ENCODE measurements around the gene SV2C.
"Not testable (repeated sequence)": the region's sequence is repeated elsewhere in the genome, so short reads cannot be mapped to it uniquely, and the experiment has no call there.

The SV2C gene

DNA sequence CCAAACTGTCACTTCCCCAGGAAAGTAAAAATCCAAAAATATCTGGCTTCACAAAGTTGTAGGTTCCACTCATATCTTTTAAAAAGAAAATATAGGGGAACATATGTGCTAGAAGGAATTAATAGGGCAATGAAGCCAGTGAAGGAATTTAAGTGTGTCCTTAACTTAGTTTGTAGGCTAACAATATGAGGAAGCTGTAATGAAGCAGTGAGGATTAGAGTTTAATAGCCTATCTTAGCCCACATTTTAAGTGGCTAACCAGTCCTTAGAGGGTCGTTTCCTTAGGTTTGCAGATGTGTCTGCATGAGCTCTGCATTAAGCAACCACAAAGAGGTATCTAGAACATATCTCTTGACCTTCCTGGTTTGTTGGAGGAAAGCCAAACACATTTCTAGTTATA is 218.7 kb downstream of the SV2C start:
- DNase-seq (ENCODE audit: low read depth) = not testable (repeated sequence)

DNA sequence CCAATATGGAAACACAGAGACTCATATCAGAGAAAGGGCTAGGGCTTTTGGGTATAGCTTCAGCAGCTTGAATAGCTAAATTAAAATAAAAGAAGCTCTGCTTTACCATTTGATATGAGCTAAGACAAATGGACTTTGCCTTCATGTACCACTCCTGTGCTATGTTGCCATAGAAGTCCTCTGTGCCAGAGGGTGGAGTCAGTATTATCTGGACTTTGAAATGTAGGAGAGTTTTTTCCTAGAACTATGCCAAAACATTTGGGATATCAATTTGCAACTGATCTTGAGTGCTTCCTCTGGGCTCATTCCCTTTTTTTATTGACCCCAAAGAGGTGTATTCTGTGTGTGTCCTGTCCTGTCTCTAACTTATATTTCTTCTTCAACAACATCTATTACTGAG is 219.5 kb downstream of the SV2C start:
- not testable (repeated sequence) for DNase-seq (ENCODE audit: low read depth)

DNA sequence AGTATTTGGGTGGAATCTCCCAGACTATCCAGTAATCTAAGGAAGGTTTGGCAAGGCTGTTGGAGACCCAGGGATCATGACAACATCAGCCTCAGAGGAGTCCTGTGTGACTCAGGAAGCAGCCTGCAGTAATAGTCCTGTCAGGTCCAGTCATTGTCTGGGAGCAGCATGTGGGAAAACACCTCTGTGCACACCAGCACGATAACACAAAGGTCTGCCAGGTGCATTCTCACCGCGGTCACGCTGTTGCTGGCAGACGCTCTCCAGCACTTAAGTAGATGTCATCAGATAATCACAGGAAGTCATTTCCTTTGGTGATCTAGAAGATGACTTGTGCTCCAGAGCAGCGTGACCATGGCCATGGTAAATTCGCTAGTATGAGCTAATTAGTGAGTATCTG is 220.7 kb downstream of the SV2C start:
- no peak for DNase-seq (ENCODE audit: low read depth)

DNA sequence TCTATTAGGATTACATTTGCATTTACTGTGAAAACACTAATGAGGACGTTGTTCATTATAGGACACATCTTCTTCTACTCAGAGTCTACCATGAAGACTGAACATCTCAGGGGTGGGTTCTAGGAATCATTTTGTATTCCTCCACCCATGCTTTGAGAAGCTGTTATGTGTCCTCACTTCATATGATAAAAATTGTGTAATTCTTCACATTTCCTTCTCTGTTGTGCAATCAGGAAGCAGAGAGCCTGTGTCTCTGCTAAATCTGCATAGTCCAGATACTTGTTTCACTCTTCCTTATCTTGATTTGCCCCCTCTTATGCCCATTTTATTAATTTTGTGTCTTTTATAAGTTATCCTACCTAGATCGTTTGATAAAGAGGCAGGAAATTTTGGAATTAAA is 222.1 kb downstream of the SV2C start:
- DNase-seq (ENCODE audit: low read depth) = no peak

DNA sequence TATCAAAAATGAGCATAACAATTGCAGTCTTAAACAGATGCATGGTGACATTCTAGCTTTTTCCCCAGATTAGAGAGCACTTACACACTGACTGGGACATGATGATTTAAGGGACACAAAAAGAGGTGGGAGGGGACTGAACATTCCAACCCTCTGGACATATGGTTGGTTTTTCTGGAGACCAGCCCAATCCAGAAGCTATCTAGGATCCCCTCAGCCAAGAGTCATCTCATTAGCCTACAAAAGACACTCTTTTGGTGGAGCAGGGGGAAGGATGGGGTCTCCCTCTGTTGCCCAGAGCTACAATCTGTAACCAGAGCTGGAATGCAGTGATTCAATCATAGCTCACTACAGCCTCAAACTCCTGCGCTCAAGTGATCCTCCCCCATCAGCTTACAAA is 222.6 kb downstream of the SV2C start:
- no peak for DNase-seq (ENCODE audit: low read depth)

DNA sequence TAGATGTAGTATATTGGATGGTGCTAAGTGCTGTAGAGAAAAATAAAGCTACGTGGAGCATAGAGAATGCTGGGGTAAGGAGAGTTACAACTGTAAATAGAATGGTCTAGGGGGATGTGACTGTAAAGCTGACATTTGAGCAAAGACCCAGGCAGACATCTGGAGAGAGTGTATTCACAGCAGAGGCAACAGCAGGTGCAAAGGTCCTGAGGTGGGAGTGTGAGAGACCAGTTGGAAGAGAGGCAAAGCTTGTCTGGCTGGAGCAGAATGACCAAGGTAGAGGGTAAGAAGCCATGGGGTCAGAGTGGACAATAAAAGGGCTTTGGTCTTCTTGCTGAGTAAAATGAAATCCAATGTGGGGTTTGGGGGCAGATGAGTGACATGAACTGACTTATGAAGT is 227.0 kb downstream of the SV2C start:
- DNase-seq (ENCODE audit: low read depth) = no peak

DNA sequence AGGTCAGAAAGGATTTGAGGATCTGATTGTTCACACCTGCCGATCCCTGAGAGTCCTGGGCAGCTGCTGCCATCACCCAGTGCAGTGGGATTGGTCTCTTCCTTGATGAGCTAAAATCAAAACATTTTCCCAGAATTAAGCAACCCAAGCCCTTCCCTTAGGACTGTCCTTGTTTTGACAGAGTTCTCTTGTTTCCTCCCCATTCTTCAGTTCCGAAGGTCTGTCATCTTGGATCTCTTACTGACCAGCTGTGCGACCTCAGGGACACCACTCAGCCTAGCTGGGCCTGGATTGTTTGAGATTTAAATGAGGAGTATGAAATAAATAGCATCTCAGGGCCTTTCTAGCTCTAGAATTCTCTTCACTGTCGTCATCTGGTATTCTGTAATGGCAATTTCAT is 229.6 kb downstream of the SV2C start:
- DNase-seq (ENCODE audit: low read depth) = no peak

DNA sequence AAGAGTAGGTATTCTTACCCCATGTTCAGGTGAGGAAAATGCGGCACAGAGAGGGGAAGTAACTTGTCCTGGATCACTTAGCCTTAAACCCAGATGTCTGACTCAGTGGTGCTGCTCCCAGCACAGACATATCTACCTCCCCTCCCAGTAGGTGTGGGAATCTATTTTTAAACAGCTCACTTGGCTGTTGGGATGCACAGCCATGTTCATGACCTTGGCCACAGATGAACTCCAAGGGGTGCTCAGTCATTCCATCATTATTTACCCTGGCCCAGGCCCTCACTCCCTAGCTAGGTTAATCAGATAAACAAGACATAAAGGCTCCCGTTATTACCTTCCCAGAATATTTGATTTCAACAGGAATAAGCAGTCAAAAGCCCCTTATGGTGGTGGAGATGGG is 231.5 kb downstream of the SV2C start:
- DNase-seq (ENCODE audit: low read depth) = no peak

DNA sequence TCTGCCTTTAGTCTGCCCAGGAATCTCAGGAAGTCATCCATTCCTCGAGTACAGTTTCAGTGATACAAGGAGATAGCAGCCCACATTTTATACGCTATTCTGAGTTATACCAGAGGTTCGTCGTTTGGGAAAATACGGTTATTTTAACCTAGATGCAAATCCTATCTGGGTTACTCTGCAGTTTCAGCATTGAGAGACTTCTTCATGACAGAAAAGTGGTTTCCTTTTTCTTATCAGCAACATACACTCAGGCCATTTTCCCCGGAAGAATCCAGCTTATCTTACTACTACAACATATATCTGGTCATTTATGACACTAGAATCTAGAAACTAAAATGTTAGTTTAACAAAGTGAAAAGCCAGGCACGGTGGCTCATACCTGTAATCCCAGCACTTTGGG is 236.5 kb downstream of the SV2C start:
- DNase-seq (ENCODE audit: low read depth) = no peak

DNA sequence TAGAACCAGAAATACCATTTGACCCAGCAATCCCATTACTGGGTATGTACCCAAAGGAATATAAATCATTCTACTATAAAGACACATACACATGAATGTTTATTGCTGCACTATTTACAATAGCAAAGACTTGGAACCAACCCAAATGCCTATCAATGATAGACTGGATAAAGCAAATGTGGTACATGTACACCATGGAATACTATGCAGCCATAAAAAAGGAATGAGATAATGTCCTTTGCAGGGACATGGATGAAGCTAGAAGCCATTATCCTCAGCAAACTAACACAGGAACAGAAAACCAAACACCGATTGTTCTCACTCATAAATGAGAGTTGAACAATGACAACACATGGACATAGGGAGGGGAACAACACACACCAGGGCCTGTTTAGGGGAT is 240.3 kb downstream of the SV2C start:
- DNase-seq (ENCODE audit: low read depth) = not testable (repeated sequence)

DNA sequence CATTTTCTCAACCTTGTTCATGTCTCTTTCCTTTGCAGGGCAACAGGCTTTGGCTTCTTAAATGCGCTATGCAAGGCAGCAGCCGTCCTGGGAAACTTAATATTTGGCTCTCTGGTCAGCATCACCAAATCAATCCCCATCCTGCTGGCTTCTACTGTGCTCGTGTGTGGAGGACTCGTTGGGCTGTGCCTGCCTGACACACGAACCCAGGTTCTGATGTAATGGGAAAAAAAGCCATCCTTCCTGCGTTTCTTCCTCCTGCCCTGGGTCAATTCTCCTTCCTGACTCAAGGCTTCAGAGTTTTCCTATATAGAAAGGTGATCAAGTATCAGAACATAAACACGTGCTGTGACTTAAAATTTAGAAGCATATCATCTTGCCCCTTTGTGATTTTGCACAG is 242.1 kb downstream of the SV2C start:
- DNase-seq (ENCODE audit: low read depth) = no peak

DNA sequence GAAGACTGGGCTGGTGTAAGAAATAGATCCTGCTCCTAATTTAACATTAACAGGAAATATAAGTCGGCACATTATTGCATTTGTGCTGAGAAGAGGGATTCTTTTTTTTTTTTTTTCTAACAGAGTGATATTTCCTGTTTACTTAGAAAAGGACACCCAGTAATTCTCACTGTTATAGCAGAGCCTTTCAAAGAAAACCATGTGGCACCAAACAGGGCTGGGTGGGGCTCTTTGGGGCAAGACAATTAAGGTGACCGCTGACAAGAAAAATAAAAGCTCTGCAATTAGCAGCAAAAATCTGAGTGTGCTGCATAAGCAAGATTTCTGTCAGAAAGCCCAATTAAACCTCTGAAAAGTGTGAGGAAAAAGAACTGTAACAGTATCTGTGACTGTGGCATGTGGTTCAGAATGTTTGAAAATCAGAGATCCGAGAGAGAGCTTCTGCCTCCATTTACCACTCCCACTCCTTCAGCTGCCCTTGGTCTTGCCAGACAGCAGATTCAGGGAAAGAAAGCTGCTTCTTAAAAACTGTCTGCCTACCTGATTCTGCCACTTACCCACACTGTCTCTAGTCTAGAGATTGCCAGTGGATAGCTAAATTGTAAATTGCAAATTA is 242.8 kb downstream of the SV2C start:
- no peak for DNase-seq (ENCODE audit: low read depth)

DNA sequence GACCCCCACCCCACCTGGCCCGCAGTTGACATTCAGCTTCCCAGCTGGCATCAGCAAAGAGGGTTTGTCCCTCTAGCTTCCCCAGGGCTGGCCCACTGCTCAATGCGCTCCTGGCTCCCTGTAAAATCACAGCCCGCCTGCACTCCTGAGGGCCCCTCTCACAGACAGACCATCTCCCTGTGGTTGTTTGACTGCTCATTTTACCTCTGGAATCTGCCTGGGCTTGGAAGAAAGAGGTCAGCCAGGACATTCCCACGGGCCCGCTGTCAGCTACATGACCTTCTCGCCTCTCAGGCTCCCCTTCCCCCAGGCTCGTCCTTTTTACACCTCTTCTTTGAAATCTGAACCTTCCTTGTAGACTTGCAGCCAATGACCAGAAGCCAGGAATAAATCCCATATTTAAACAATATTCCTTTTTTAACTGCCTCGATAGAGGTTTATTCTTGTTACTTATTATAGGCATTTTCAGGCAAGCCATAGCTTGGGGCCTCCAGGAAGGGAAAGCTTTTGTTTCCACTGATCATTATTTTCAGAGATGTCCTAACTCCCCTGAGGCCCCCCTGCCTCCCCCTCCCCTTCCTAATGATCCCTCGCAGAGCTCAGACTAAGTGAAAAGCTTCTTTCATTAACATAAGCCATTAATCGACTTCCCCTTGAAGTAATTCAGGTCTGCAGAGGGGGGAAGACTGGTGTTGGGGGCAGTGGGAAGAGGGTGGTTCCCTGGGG is 243.6 kb downstream of the SV2C start:
- no peak for DNase-seq (ENCODE audit: low read depth)

DNA sequence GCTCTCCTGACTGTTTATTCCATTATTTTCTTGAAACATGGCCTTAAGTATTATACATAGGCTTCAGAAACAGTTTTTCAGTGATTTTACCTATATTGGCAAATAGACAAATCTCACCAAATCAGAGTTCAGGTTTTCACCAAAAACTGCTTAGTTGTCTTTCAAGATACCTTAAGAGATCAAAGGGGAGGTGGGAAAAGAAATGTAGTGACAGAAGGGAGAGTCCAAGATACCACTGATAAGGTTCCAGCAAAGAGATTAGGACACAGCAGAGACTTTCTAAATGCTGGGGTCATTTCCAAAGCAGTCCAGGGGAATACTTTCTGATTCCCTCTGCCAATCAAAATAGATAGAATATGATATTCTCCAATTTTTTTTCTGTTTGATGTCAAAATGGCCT is 246.2 kb downstream of the SV2C start:
- DNase-seq (ENCODE audit: low read depth) = no peak

DNA sequence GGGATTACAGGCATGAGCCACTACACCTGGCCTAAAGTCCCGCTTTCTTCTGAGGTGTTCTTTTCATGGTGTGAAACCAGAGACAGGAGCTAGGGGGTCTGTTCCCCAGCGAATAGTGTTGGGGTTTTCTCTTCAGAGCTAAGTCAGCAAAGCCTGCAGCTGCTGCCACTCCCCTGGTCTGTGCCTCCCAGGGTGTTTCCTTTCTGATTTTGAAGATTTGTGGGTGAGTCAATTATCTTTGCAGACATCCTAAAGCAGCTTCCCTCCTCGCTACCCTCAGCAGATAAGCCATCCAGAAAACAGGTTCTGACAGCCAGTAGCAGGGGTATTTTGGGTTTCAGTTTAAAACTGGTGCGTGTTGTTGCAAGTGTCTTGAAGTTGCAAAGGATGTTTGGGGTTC is 247.9 kb downstream of the SV2C start:
- no peak for DNase-seq (ENCODE audit: low read depth)

DNA sequence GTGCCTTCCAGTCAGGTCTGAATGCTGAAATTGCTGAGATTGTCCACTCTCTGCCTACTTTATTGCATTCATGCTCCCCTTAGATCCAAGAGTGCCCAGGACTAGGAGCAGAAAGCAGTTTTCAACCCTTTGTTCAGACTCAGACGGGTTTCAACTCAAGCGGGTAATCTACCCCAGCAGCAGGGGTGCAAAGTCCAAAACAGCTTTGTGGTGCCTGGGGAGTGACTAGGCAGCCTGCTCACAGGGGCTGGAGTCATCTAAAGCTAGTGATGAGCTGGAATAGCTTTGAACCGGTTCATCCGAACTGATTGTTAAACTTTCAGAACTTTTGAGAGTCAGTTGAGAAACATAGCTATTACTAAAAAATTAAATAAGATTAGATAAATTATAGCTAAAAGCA is 248.9 kb downstream of the SV2C start:
- no peak for DNase-seq (ENCODE audit: low read depth)

DNA sequence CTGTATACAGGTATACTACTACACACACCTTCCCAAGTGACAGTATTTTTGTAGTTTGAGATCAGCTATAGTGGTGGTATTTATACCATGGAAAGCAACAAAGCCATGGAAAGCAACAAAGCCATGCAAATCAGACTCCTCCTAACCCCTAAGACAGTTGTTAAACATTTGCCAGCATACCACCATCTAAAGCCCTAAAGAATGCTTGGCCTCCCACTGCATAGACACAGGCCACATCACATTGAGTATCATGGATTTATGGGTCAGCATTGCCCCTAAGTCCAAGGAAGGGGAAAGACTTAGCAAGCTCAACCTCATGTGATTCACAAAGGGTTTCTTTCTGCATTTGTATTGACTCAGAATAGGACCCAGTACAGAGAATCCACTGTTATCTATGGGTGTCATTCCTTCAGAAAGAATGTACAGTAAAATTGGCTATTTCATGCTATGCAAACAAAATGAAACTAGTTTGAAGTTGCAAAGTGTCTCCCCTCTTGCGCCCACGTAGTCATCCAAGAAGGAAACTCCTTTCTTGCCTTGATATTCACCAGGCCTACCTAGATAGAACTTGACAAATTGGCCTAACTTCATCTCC is 249.5 kb downstream of the SV2C start:
- no peak for DNase-seq (ENCODE audit: low read depth)

DNA sequence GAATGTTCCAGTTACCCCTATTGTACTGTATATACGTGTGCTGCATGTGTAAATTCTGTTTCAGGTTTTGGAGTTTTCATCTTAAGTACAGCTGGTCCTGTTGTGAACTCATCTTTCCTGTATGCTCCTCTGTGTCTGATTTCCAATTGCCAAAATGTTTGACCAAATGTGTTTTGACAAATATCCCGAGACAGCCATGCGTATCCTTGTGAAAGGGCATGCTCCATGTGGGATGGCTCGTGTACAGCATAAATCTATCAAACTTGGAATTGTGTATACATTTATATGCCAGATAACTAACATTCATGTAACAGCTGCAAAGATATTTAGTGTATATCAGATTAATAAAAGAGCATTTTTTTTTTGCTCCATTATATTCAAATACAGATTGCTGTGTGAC is 250.4 kb downstream of the SV2C start:
- no peak for DNase-seq (ENCODE audit: low read depth)

DNA sequence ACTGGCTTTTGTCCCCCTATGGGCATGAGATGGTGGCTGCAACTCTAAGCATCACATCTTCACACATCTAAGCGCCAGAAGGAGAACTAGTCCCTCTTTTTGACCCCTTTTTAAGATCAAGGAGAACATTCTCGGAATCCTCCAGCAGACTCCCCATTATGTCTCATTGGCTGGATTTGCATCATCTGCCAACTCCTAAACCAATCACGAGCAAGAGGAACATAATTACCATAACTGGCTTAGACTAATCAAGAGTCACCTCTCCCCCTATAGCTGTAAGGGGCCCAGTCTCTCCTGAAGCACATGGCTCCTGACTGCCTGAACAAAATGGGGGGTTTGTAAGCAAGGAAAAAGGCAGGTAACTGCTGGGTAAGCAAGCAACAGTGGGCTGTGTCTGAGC is 251.4 kb downstream of the SV2C start:
- no peak for DNase-seq (ENCODE audit: low read depth)

DNA sequence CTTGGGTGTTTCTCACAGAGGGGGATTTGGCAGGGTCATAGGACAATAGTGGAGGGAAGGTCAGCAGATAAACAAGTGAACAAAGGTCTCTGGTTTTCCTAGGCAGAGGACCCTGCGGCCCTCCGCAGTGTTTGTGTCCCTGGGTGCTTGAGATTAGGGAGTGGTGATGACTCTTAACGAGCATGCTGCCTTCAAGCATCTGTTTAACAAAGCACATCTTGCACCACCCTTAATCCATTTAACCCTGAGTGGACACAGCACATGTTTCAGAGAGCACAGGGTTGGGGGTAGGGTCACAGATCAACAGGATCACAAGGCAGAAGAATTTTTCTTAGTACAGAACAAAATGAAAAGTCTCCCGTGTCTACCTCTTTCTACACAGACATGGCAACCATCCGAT is 252.3 kb downstream of the SV2C start:
- not testable (repeated sequence) for DNase-seq (ENCODE audit: low read depth)

DNA sequence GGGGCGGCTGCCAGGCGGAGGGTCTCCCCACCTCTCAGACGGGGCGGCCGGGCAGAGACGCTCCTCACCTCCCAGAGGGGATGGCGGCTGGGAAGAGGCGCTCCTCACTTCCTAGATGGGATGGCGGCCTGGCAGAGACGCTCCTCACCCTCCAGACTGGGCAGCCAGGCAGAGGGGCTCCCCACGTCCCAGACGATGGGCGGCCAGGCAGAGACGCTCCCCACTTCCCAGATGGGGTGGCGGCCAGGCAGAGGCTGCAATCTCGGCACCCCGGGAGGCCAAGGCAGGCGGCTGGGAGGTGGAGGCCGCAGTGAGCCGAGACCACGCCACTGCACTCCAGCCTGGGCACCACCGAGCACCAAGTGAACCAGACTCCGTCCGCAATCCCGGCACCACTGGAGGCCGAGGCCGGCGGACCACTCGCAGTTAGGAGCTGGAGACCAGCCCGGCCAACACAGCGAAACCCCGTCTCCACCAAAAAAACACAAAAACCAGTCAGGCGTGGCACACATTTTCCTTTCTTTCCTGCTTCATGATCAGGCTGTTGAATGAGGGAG is 253.1 kb downstream of the SV2C start:
- DNase-seq (ENCODE audit: low read depth) = not testable (repeated sequence)

DNA sequence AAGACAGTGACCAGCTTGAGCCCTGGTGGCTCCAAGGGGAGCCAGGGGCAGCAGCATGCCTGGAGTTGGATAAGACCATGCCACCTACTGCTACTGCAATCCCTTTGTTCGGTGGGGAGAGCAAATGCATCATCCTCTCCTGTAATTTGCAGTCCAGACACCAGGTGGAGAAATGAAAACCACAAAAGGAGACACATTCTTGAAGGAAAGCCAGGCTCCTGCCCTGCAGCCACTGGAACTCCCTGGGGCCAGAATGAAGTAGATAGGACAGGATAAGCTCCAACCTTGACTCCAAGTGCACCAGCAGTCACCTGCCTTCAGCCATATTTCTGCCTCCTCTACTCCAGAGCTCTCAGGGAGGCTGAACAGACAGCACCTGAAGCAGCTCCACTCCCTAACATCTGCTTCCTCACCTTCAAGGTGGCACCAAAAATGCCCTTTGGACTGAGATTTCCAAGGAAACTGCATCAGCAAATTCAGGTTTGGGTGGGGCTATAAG is 254.8 kb downstream of the SV2C start:
- peak; percentile 15 for DNase-seq (ENCODE audit: low read depth)

DNA sequence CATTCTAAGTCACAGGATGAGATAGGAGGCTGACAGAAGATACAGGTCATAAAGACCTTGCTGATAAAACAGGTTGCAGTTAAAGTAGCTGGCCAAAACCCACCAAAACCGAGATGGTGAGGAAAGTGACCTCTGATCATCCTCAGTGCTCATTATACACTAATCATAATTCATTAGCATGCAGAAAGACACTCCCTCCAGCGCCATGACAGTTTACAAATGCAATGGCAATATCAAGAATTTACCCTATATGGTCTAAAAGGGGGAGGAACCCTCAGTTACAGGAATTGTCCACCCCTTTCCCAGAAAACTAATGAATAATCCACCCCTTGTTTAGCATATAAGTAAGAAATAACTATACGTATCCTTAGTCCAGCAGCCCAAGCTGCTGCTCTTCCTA is 256.7 kb downstream of the SV2C start:
- DNase-seq (ENCODE audit: low read depth) = no peak

Data from GM04504 (cell line).